Measurements from ENCODE around the gene ESYT1.

GRCh38 chr12:56155256-56155845 is 27.3 kb downstream of the ESYT1 start:
- TF ChIP-seq POLR2A (IDR thresholded peaks at IDR 0.05; ENCODE audit: low read length): no peak
- TF ChIP-seq GATA1 (IDR thresholded peaks at IDR 0.05; ENCODE audit: low read depth, low read length): no peak
